Measurements from ENCODE around the gene CHIA. TPM values are rescaled to one million over a fixed set of nuclear protein-coding genes. Genes with fewer than 3 reads are reported as not detected.
"Not testable (repeated sequence)": the region's sequence is repeated elsewhere in the genome, so short reads cannot be mapped to it uniquely, and the experiment has no call there.

CHIA gene
- total RNA-seq, 4 donors from 2014 or later, result not detected

DNA sequence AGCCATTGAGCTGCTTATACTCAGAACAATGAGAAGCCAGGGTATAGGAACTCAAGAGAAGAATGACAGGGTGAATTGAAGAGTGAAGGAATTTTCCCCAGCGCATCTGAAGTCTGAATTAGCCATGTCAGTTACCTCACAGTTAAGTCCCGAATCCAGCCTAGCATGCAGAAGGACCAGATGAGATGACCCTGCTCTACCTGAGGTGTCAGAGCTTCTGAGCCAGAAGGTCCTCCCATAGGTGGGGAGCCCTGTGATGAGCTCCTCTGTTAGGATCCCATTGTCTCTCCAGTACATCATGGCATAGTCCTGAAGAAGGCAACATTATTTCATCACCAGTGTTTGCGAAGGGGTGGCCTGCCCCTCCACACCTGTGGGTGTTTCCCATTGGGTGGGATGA, 68.7 kb downstream of the CHIA start:
- Histone ChIP-seq H3K27me3 (no peaks in the 10 kb centered on the region), H3K9me3 (no peaks in the 10 kb centered on the region), H3K36me3 (no peaks in the 10 kb centered on the region), H3K27ac (no peak overlapping the region), H3K4me3 (no peak overlapping the region), H3K4me1 (no peaks in the 10 kb centered on the region)
- ATAC-seq, result no peak
- TF ChIP-seq EP300 (IDR thresholded peaks at IDR 0.05), result no peak
- TF ChIP-seq POLR2A (IDR thresholded peaks at IDR 0.05), result no peak
- no peak for TF ChIP-seq POLR2AphosphoS5 (IDR thresholded peaks at IDR 0.05)
- TF ChIP-seq CTCF (IDR thresholded peaks at IDR 0.05), result no peak
- WGBS, 2 donors (ENCODE audit: low coverage in 1 of 2), result 93% methylated on average over 2 of the region's 3 CpGs; no CpG with 5 or more reads in 1 of the 2 donors

DNA sequence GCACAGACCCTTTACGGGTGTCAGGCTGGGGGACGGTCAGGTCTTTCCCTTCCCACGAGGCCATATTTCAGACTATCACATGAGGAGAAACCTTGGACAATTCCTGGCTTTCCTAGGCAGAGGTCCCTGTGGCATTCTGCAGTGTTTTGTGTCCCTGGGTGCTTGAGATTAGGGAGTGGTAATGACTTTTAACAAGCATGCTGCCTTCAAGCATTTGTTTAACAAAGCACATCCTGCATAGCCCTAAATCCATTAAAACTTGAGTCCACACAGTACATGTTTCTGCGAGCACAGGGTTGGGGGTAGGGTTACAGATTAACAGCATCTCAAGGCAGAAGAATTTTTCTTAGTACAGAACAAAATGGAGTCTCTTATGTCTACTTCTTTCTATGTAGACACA, 69.6 kb downstream of the CHIA start:
- H3K27me3 ChIP-seq, H3K4me3 ChIP-seq, H3K27ac ChIP-seq, H3K36me3 ChIP-seq, H3K9me3 ChIP-seq, H3K4me1 ChIP-seq, ATAC-seq: not testable (repeated sequence)
- WGBS, 2 donors (ENCODE audit: low coverage in 1 of 2), result 29 to 80% methylated on average over 1 to 3 of the region's 4 CpGs

DNA sequence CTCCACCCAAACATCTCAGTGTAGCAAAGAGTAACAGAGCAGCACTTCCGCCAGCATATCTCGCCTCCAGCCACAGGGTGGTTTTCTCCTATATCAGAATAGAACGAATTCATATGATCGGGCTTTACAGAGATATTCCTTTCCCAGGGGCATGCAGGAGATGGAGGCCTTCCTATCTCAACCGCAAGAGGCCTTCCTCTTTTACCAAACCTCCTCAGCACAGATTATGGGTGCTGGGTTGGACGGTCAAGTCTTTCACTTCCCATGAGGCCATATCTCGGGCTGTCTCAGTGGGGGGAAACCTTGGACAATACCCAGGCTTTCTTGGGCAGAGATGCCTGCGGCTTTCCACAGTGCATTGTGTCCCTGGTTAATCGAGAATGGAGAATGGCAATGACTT, 71.1 kb downstream of the CHIA start:
- no peaks in the 10 kb centered on the region for H3K36me3 ChIP-seq
- H3K27ac ChIP-seq, result no peak overlapping the region
- 93% methylated on average over 8 of the region's 9 CpGs; no CpG with 5 or more reads in 1 of the 2 donors for WGBS, 2 donors (ENCODE audit: low coverage in 1 of 2)
- no peak overlapping the region for H3K4me3 ChIP-seq
- ATAC-seq, result no peak
- H3K4me1 ChIP-seq, result no peaks in the 10 kb centered on the region
- H3K9me3 ChIP-seq, result no peaks in the 10 kb centered on the region
- TF ChIP-seq POLR2A (IDR thresholded peaks at IDR 0.05) (no peak), CTCF (IDR thresholded peaks at IDR 0.05) (no peak), EP300 (IDR thresholded peaks at IDR 0.05) (no peak), POLR2AphosphoS5 (IDR thresholded peaks at IDR 0.05) (no peak)
- peaks cover 9% of the 10 kb centered on the region for H3K27me3 ChIP-seq

GRCh38 chr1:111364690-111365089, 74.0 kb downstream of the CHIA start:
- WGBS, 2 donors (ENCODE audit: low coverage in 1 of 2), result 17 to 71% methylated on average over 3 of the region's 4 CpGs
- ATAC-seq, result no peak
- Histone ChIP-seq H3K9me3 (no peaks in the 10 kb centered on the region), H3K27ac (no peak overlapping the region), H3K27me3 (peaks cover 25% of the 10 kb centered on the region), H3K4me3 (no peak overlapping the region), H3K4me1 (no peaks in the 10 kb centered on the region), H3K36me3 (no peaks in the 10 kb centered on the region)
- TF ChIP-seq POLR2A (IDR thresholded peaks at IDR 0.05) (no peak), EP300 (IDR thresholded peaks at IDR 0.05) (no peak), CTCF (IDR thresholded peaks at IDR 0.05) (no peak), POLR2AphosphoS5 (IDR thresholded peaks at IDR 0.05) (no peak)

GRCh38 chr1:111366256-111366655, 75.6 kb downstream of the CHIA start:
- H3K4me3 ChIP-seq, result no peak overlapping the region
- no peaks in the 10 kb centered on the region for H3K4me1 ChIP-seq
- H3K36me3 ChIP-seq, result no peaks in the 10 kb centered on the region
- no peak for TF ChIP-seq CTCF (IDR thresholded peaks at IDR 0.05)
- no peak for TF ChIP-seq EP300 (IDR thresholded peaks at IDR 0.05)
- no peak for TF ChIP-seq POLR2A (IDR thresholded peaks at IDR 0.05)
- TF ChIP-seq POLR2AphosphoS5 (IDR thresholded peaks at IDR 0.05), result no peak
- H3K27ac ChIP-seq, result no peak overlapping the region
- no peaks in the 10 kb centered on the region for H3K9me3 ChIP-seq
- ATAC-seq, result no peak
- WGBS, 2 donors (ENCODE audit: low coverage in 1 of 2), result 79 to 94% methylated on average over 1 of the region's 1 CpG
- peaks cover 27% of the 10 kb centered on the region for H3K27me3 ChIP-seq

Data from gastroesophageal sphincter (tissue), 4 donors.